BLaER1 treated with 17β-estradiol and CSF1 and Interleukin-3, amounts not matched to agents 10 nM and 100 nM (cell line): ENCODE measurements around the gene ENDOD1.
"Not testable (repeated sequence)": the region's sequence is repeated elsewhere in the genome, so short reads cannot be mapped to it uniquely, and the experiment has no call there.

Experiments used
- H3K27ac ChIP-seq, 11 experiments: shearing (Covaris generic); formaldehyde crosslinking; 2 replicates each; pipeline ENCODE4 v1.8.1; 2022
- H3K27me3 ChIP-seq, 11 experiments: shearing (Covaris generic); formaldehyde crosslinking; 2 replicates each; pipeline ENCODE4 v1.8.1; 2022
- H3K36me3 ChIP-seq, 11 experiments: shearing (Covaris generic); formaldehyde crosslinking; 2 replicates each; pipeline ENCODE4 v1.8.1; 2022
- H3K4me1 ChIP-seq, 10 experiments: shearing (Covaris generic); formaldehyde crosslinking; 2 replicates each; pipeline ENCODE4 v1.8.1; 2022
- H3K4me2 ChIP-seq, 11 experiments: shearing (Covaris generic); formaldehyde crosslinking; 2 replicates each; pipeline ENCODE4 v1.8.1; 2022
- H3K4me3 ChIP-seq, 10 experiments: shearing (Covaris generic); formaldehyde crosslinking; 2 replicates each; pipeline ENCODE4 v1.8.1; 2022
- H3K9ac ChIP-seq, 11 experiments: shearing (Covaris generic); formaldehyde crosslinking; 2 replicates each; pipeline ENCODE4 v1.8.1; 2022
- H3K9me3 ChIP-seq, 11 experiments: shearing (Covaris generic); formaldehyde crosslinking; replicated peaks in 1 of 11; 2 replicates each; pipeline ENCODE4 v1.8.1; 2022
- H4K20me1 ChIP-seq, 11 experiments: shearing (Covaris generic); formaldehyde crosslinking; 2 replicates each; pipeline ENCODE4 v1.8.1; 2022
- Cebpa-rat ChIP-seq, 11 experiments: shearing (Covaris generic); IDR thresholded peaks; 2 replicates each; pipeline ENCODE4 v1.8.1; 2022

ENDOD1 gene

GRCh38 chr11:95101935-95102334 lies 12.3 kb downstream of the ENDOD1 start:
- no peak overlapping the region for H3K9ac ChIP-seq
- no peak overlapping the region for H3K4me3 ChIP-seq
- TF ChIP-seq Cebpa-rat (IDR thresholded peaks at IDR 0.05): no peak
- H3K36me3 ChIP-seq: peaks cover 0 to 85% (median 3%) of the 10 kb centered on the region in 11 experiments; a peak in 12 of 22 replicates
- peaks cover 0 to 14% (median 0%) of the 10 kb centered on the region in 11 experiments; a peak in 3 of 22 replicates for H4K20me1 ChIP-seq
- H3K9me3 ChIP-seq: peaks cover 0 to 6% (median 0%) of the 10 kb centered on the region in 11 experiments; a peak in 4 of 22 replicates
- peak overlapping the region in 1 of 11 experiments; percentile 19; a peak in 2 of 22 replicates for H3K4me2 ChIP-seq
- peaks cover 13 to 97% (median 75%) of the 10 kb centered on the region in 10 experiments for H3K4me1 ChIP-seq
- no peak overlapping the region for H3K27ac ChIP-seq
- H3K27me3 ChIP-seq: peaks cover 0 to 19% (median 0%) of the 10 kb centered on the region in 11 experiments; a peak in 3 of 22 replicates

GRCh38 chr11:95102733-95103132 lies 13.1 kb downstream of the ENDOD1 start:
- no peak overlapping the region for H3K4me3 ChIP-seq
- peaks cover 0 to 22% (median 0%) of the 10 kb centered on the region in 11 experiments; a peak in 4 of 22 replicates for H4K20me1 ChIP-seq
- H3K27ac ChIP-seq: no peak overlapping the region
- TF ChIP-seq Cebpa-rat (IDR thresholded peaks at IDR 0.05): no peak
- H3K9me3 ChIP-seq: peaks cover 0 to 6% (median 0%) of the 10 kb centered on the region in 11 experiments; a peak in 4 of 22 replicates
- H3K4me2 ChIP-seq: peak overlapping the region in 7 of 11 experiments; percentile 1 to 26 (median 18); a peak in 7 of 22 replicates
- no peak overlapping the region for H3K9ac ChIP-seq
- peaks cover 0 to 13% (median 0%) of the 10 kb centered on the region in 11 experiments; a peak in 2 of 22 replicates for H3K27me3 ChIP-seq
- H3K4me1 ChIP-seq: peaks cover 11 to 97% (median 75%) of the 10 kb centered on the region in 10 experiments
- H3K36me3 ChIP-seq: peaks cover 0 to 82% (median 3%) of the 10 kb centered on the region in 11 experiments; a peak in 12 of 22 replicates

- Histone ChIP-seq H3K4me1 (peaks cover 21 to 97% (median 75%) of the 10 kb centered on the region in 10 experiments), H3K4me2 (peak overlapping the region in 6 of 11 experiments; percentile 4 to 87 (median 34); a peak in 9 of 22 replicates), H3K27me3 (peaks cover 0 to 8% (median 0%) of the 10 kb centered on the region in 11 experiments; a peak in 2 of 22 replicates), H3K9ac (no peak overlapping the region), H3K27ac (no peak overlapping the region), H3K9me3 (peaks cover 0 to 6% (median 0%) of the 10 kb centered on the region in 11 experiments; a peak in 4 of 22 replicates), H4K20me1 (peaks cover 0 to 27% (median 0%) of the 10 kb centered on the region in 11 experiments; a peak in 8 of 22 replicates), H3K36me3 (peaks cover 0 to 72% (median 3%) of the 10 kb centered on the region in 11 experiments; a peak in 12 of 22 replicates), H3K4me3 (no peak overlapping the region)
- TF ChIP-seq Cebpa-rat (IDR thresholded peaks at IDR 0.05): no peak
Measured at GRCh38 chr11:95103701-95104100, 14.1 kb downstream of the ENDOD1 start.

GRCh38 chr11:95104121-95104830 lies 14.6 kb downstream of the ENDOD1 start:
- H4K20me1 ChIP-seq: peaks cover 0 to 33% (median 3%) of the 10 kb centered on the region in 11 experiments; a peak in 11 of 22 replicates
- H3K36me3 ChIP-seq: peaks cover 0 to 68% (median 3%) of the 10 kb centered on the region in 11 experiments; a peak in 12 of 22 replicates
- H3K9ac ChIP-seq: no peak overlapping the region
- peaks cover 0 to 6% (median 0%) of the 10 kb centered on the region in 11 experiments; a peak in 2 of 22 replicates for H3K27me3 ChIP-seq
- H3K4me1 ChIP-seq: peaks cover 27 to 97% (median 75%) of the 10 kb centered on the region in 10 experiments
- H3K4me2 ChIP-seq: peak overlapping the region in 8 of 11 experiments; percentile 11 to 87 (median 22); a peak in 15 of 22 replicates
- TF ChIP-seq Cebpa-rat (IDR thresholded peaks at IDR 0.05): no peak
- H3K9me3 ChIP-seq: peaks cover 0 to 1% (median 0%) of the 10 kb centered on the region in 11 experiments; a peak in 3 of 22 replicates
- no peak overlapping the region for H3K4me3 ChIP-seq
- H3K27ac ChIP-seq: no peak overlapping the region

- no peak for TF ChIP-seq Cebpa-rat (IDR thresholded peaks at IDR 0.05)
- H3K27ac ChIP-seq: no peak overlapping the region
- peaks cover 0 to 68% (median 7%) of the 10 kb centered on the region in 11 experiments; a peak in 12 of 22 replicates for H3K36me3 ChIP-seq
- peaks cover 32 to 97% (median 75%) of the 10 kb centered on the region in 10 experiments for H3K4me1 ChIP-seq
- H3K27me3 ChIP-seq: peaks cover 0 to 7% (median 0%) of the 10 kb centered on the region in 11 experiments; a peak in 3 of 22 replicates
- peaks cover 0 to 39% (median 8%) of the 10 kb centered on the region in 11 experiments; a peak in 13 of 22 replicates for H4K20me1 ChIP-seq
- H3K9me3 ChIP-seq: no peaks in the 10 kb centered on the region; a peak in 1 of 22 replicates
- no peak overlapping the region for H3K4me3 ChIP-seq
- no peak overlapping the region for H3K9ac ChIP-seq
- H3K4me2 ChIP-seq: peak overlapping the region in 8 of 11 experiments; percentile 11 to 87 (median 22); a peak in 14 of 22 replicates
Measured at GRCh38 chr11:95104856-95105255, 15.2 kb downstream of the ENDOD1 start.

- TF ChIP-seq Cebpa-rat (IDR thresholded peaks at IDR 0.05): no peak
- peaks cover 0 to 64% (median 20%) of the 10 kb centered on the region in 11 experiments; a peak in 13 of 22 replicates for H4K20me1 ChIP-seq
- peaks cover 0 to 25% (median 8%) of the 10 kb centered on the region in 11 experiments; a peak in 15 of 22 replicates for H3K9me3 ChIP-seq
- H3K36me3 ChIP-seq: peaks cover 0 to 68% (median 23%) of the 10 kb centered on the region in 11 experiments; a peak in 14 of 22 replicates
- H3K9ac ChIP-seq: peak overlapping the region; percentile 25 to 69 (median 55); a peak in 20 of 22 replicates
- peak overlapping the region; percentile 24 to 77 (median 48); a peak in 20 of 22 replicates for H3K27ac ChIP-seq
- H3K4me2 ChIP-seq: peak overlapping the region; percentile 78 to 95 (median 89)
- H3K4me3 ChIP-seq: peak overlapping the region in 8 of 10 experiments; percentile 11 to 56 (median 34); a peak in 14 of 20 replicates
- H3K4me1 ChIP-seq: peaks cover 29 to 80% (median 59%) of the 10 kb centered on the region in 10 experiments
- peaks cover 0 to 32% (median 0%) of the 10 kb centered on the region in 11 experiments; a peak in 6 of 22 replicates for H3K27me3 ChIP-seq
Measured at GRCh38 chr11:95108159-95108611, 18.5 kb downstream of the ENDOD1 start.

- no peak for TF ChIP-seq Cebpa-rat (IDR thresholded peaks at IDR 0.05)
- Histone ChIP-seq H3K4me1 (peaks cover 27 to 73% (median 55%) of the 10 kb centered on the region in 10 experiments), H3K4me3 (peak overlapping the region in 8 of 10 experiments; percentile 11 to 56 (median 34); a peak in 11 of 20 replicates), H3K9ac (peak overlapping the region; percentile 25 to 69 (median 55); a peak in 19 of 22 replicates), H4K20me1 (peaks cover 0 to 64% (median 20%) of the 10 kb centered on the region in 11 experiments; a peak in 13 of 22 replicates), H3K27ac (peak overlapping the region; percentile 24 to 77 (median 48); a peak in 17 of 22 replicates), H3K4me2 (peak overlapping the region; percentile 78 to 95 (median 89)), H3K36me3 (peaks cover 0 to 70% (median 29%) of the 10 kb centered on the region in 11 experiments; a peak in 14 of 22 replicates), H3K9me3 (peaks cover 5 to 32% (median 12%) of the 10 kb centered on the region in 11 experiments; a peak in 18 of 22 replicates), H3K27me3 (peaks cover 0 to 32% (median 0%) of the 10 kb centered on the region in 11 experiments; a peak in 6 of 22 replicates)
Measured at GRCh38 chr11:95108671-95109551, 19.3 kb downstream of the ENDOD1 start.

- peaks cover 0 to 55% (median 20%) of the 10 kb centered on the region in 11 experiments; a peak in 13 of 22 replicates for H4K20me1 ChIP-seq
- peaks cover 27 to 47% (median 39%) of the 10 kb centered on the region in 10 experiments for H3K4me1 ChIP-seq
- H3K27me3 ChIP-seq: peaks cover 0 to 27% (median 0%) of the 10 kb centered on the region in 11 experiments; a peak in 6 of 22 replicates
- not testable (repeated sequence) for H3K4me2 ChIP-seq, H3K9ac ChIP-seq, H3K27ac ChIP-seq, H3K4me3 ChIP-seq
- H3K9me3 ChIP-seq: peaks cover 9 to 52% (median 18%) of the 10 kb centered on the region in 11 experiments; a peak in 19 of 22 replicates
- peaks cover 0 to 63% (median 29%) of the 10 kb centered on the region in 11 experiments; a peak in 14 of 22 replicates for H3K36me3 ChIP-seq
Measured at GRCh38 chr11:95111471-95111870, 21.8 kb downstream of the ENDOD1 start.
